HepG2 (cell line): Measurements from ENCODE around the gene HOXA1.

Experiments
- BRD4 ChIP-seq: sonication (generic); formaldehyde crosslinking; IDR thresholded peaks from 2 replicates; pipeline ENCODE4 v1.4.0; 2020; ENCODE audit warnings: missing genetic modification reagents
- CTCF ChIP-seq: sonication (generic); formaldehyde crosslinking; IDR thresholded peaks from 2 replicates; pipeline ENCODE4 v1.5.0; 2020; ENCODE audit warnings: mild to moderate bottlenecking, missing genetic modification reagents, moderate library complexity
- GPN1 ChIP-seq: sonication (generic); formaldehyde crosslinking; IDR thresholded peaks from 2 replicates; pipeline ENCODE4 v1.5.1; 2020; ENCODE audit warnings: missing genetic modification reagents, borderline replicate concordance
- MATR3 ChIP-seq: sonication (generic); formaldehyde crosslinking; IDR thresholded peaks from 2 replicates; pipeline ENCODE4 v1.4.0; 2020; ENCODE audit warnings: missing genetic modification reagents
- YY1 ChIP-seq: IDR thresholded peaks from 2 replicates; pipeline ENCODE4 v1.6.1; 2011; ENCODE audit warnings: low read length, low read depth, moderate library complexity, mild to moderate bottlenecking; ENCODE audit not compliant: insufficient read depth, insufficient replicate concordance
- ZFP37 ChIP-seq: sonication (generic); formaldehyde crosslinking; IDR thresholded peaks from 2 replicates; pipeline ENCODE4 v1.4.0; 2020; ENCODE audit warnings: missing genetic modification reagents, borderline replicate concordance
- ZNF296 ChIP-seq: sonication (generic); formaldehyde crosslinking; conservative IDR thresholded peaks from 2 replicates; pipeline ENCODE4 v1.5.0; 2020; ENCODE audit warnings: mild to moderate bottlenecking, missing genetic modification reagents
- TF ChIP-seq, protein P1 (sequence below): sonication (generic); formaldehyde crosslinking; IDR thresholded peaks from 2 replicates; pipeline ENCODE4 v1.4.0; 2020; ENCODE audit warnings: low read depth, mild to moderate bottlenecking, missing genetic modification reagents

DNA sequence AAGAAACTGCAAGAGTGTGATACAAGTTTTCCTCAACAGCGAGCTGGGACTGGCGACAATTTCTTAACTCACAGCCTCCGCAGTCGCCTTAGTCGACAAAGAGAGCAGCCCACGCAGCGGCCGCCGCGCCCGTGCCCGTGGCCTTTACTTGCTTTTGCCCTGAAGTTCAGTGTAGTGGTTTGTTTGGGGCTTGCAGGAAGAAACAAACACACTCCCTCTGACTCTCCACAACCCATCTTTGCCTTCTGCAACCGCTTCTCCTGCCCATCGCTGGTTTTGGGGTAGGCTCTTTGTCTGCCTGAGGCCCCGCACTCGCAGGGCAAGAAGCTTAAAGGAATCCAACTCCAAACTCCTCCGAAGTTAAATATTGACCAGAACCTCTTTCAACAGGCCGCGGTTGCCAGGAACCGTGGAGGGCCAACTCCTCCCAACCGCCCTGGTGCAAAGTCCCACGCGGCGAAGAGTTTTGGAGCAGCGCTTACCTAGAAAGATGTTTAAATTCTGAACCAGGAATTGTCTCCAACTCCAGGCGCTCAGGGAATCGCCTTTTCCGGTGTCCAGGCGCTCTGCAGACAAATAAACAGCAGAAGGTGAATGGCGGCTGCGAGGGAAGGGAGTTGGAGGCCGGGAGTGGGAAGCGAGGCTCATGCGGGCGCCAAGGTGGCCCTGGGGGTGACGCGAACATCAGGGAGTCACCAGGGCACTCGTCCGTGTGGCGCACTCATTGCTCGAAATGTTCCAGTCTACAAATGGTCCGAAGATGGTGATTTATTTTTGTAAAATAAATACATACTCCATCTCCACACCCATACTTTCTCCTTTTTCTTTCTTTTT lies 26.5 kb upstream of the HOXA1 start:
- 0 out of 2 replicates have a peak, but pooled peaks have one; percentile 6 for TF ChIP-seq ZNF296 (CRISPR knock-in tag)
- no peak for TF ChIP-seq CTCF
- TF ChIP-seq, protein P1, sequence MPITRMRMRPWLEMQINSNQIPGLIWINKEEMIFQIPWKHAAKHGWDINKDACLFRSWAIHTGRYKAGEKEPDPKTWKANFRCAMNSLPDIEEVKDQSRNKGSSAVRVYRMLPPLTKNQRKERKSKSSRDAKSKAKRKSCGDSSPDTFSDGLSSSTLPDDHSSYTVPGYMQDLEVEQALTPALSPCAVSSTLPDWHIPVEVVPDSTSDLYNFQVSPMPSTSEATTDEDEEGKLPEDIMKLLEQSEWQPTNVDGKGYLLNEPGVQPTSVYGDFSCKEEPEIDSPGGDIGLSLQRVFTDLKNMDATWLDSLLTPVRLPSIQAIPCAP (CRISPR knock-in tag): no peak
- no peak for TF ChIP-seq GPN1 (CRISPR knock-in tag)
- no peak for TF ChIP-seq ZFP37 (CRISPR knock-in tag)
- peak; percentile 92 for TF ChIP-seq BRD4
- TF ChIP-seq MATR3 (CRISPR knock-in tag): no peak
- TF ChIP-seq YY1: peak; percentile 89
